ENCODE results near the gene KXD1. TPM values are rescaled to one million over a fixed set of nuclear protein-coding genes. Genes with fewer than 3 reads are reported as not detected.

The KXD1 gene
- total and polyA plus RNA-seq, 7 experiments from 2014 or later, result 70.3 to 108 (median 78.5) TPM

Other genes starting within 250 kb of the KXD1 start
- gene LSM4, start 234.8 kb upstream of the KXD1 start, total RNA-seq, result 100 to 1,000 TPM in 1 of 5 experiments, 10 to 100 TPM in 4; 45.3 to 131 (median 56.2) TPM
- 100 to 1,000 TPM; 123 to 163 TPM for gene LSM4, start 234.8 kb upstream of the KXD1 start, polyA plus RNA-seq
- gene PGPEP1, start 217.3 kb upstream of the KXD1 start, total RNA-seq, result 10 to 100 TPM; 26.6 to 57.1 (median 43.8) TPM
- gene PGPEP1, start 217.3 kb upstream of the KXD1 start, polyA plus RNA-seq, result 10 to 100 TPM in 1 of 2 donors, 1 to 10 TPM in 1; 9.4 to 11.1 TPM
- under 1 TPM in 4 of 5 experiments, not detected in 1; 0.32 to 0.73 (median 0.58) TPM for gene GDF15, start 171.7 kb upstream of the KXD1 start, total RNA-seq
- not detected for gene GDF15, start 171.7 kb upstream of the KXD1 start, polyA plus RNA-seq
- 10 to 100 TPM in 1 of 5 experiments, 1 to 10 TPM in 2, under 1 TPM in 2; 0.15 to 68.6 (median 1.2) TPM for gene LRRC25, start 160.2 kb upstream of the KXD1 start, total RNA-seq
- under 1 TPM; 0.20 to 0.44 TPM for gene LRRC25, start 160.2 kb upstream of the KXD1 start, polyA plus RNA-seq
- 100 to 1,000 TPM in 1 of 5 experiments, 10 to 100 TPM in 4; 27.0 to 185 (median 40.7) TPM for gene SSBP4, start 138.5 kb upstream of the KXD1 start, total RNA-seq
- 10 to 100 TPM; 33.5 to 42.8 TPM for gene SSBP4, start 138.5 kb upstream of the KXD1 start, polyA plus RNA-seq
- 10 to 100 TPM in 4 of 5 experiments, 1 to 10 TPM in 1; 9.5 to 42.5 (median 42.0) TPM for gene ISYNA1, start 119.7 kb upstream of the KXD1 start, total RNA-seq
- gene ISYNA1, start 119.7 kb upstream of the KXD1 start, polyA plus RNA-seq, result 10 to 100 TPM; 21.9 to 29.0 TPM
- gene ELL, start 35.8 kb upstream of the KXD1 start, total RNA-seq, result 10 to 100 TPM; 18.9 to 70.4 (median 25.0) TPM
- 10 to 100 TPM in 1 of 2 donors, 1 to 10 TPM in 1; 8.9 to 12.6 TPM for gene ELL, start 35.8 kb upstream of the KXD1 start, polyA plus RNA-seq
- gene FKBP8, start 14.3 kb upstream of the KXD1 start, total RNA-seq, result 100 to 1,000 TPM; 137 to 241 (median 221) TPM
- gene FKBP8, start 14.3 kb upstream of the KXD1 start, polyA plus RNA-seq, result 100 to 1,000 TPM in 1 of 2 donors, 10 to 100 TPM in 1; 96.9 to 155 TPM
- gene UBA52, start 14.0 kb downstream of the KXD1 start, total RNA-seq, result 1,000 to 10,000 TPM; 1,563 to 2,429 (median 2,196) TPM
- gene UBA52, start 14.0 kb downstream of the KXD1 start, polyA plus RNA-seq, result 1,000 to 10,000 TPM; 2,042 to 2,197 TPM
- 100 to 1,000 TPM in 4 of 5 experiments, 10 to 100 TPM in 1; 83.9 to 152 (median 116) TPM for gene REX1BD, start 30.9 kb downstream of the KXD1 start, total RNA-seq
- gene REX1BD, start 30.9 kb downstream of the KXD1 start, polyA plus RNA-seq, result 100 to 1,000 TPM; 164 to 197 TPM
- not detected for gene CRLF1, start 48.9 kb downstream of the KXD1 start, total RNA-seq
- under 1 TPM; 0.28 to 0.49 TPM for gene CRLF1, start 48.9 kb downstream of the KXD1 start, polyA plus RNA-seq
- gene TMEM59L, start 55.0 kb downstream of the KXD1 start, total RNA-seq, result under 1 TPM in 2 of 5 experiments, not detected in 3; 0.22 to 0.24 TPM
- under 1 TPM; 0.37 to 0.74 TPM for gene TMEM59L, start 55.0 kb downstream of the KXD1 start, polyA plus RNA-seq
- gene KLHL26, start 79.2 kb downstream of the KXD1 start, total RNA-seq, result 10 to 100 TPM in 4 of 5 experiments, 1 to 10 TPM in 1; 9.5 to 16.3 (median 12.7) TPM
- 1 to 10 TPM; 3.7 to 6.1 TPM for gene KLHL26, start 79.2 kb downstream of the KXD1 start, polyA plus RNA-seq
- 10 to 100 TPM in 4 of 5 experiments, 1 to 10 TPM in 1; 8.4 to 23.4 (median 22.3) TPM for gene CRTC1, start 125.8 kb downstream of the KXD1 start, total RNA-seq
- gene CRTC1, start 125.8 kb downstream of the KXD1 start, polyA plus RNA-seq, result 1 to 10 TPM in 1 of 2 donors, under 1 TPM in 1; 0.97 to 1.7 TPM
- not detected for gene COMP, start 233.4 kb downstream of the KXD1 start, total RNA-seq
- gene COMP, start 233.4 kb downstream of the KXD1 start, polyA plus RNA-seq, result not detected